Smooth muscle cell (in vitro differentiated cells): ENCODE results near the gene GPC6. TPM values are rescaled to one million over a fixed set of nuclear protein-coding genes. Genes with fewer than 3 reads are reported as not detected.
A peak's percentile ranks its signal among the peaks of the same experiment; 100 is the strongest.

Source experiments
- DNase-seq: peaks from one replicate; lab custom pipeline; 2025; ENCODE audit not compliant: unreplicated experiment; lab: John Stamatoyannopoulos, UW
- H2AFZ ChIP-seq: fragments of 200-600 bp; sonication (generic); 2 replicates; pipeline ENCODE4 v1.6.0; 2016; ENCODE audit warnings: antibody characterized with exemption, low read depth, mild to moderate bottlenecking
- H3F3A ChIP-seq: fragments of 200-600 bp; sonication (generic); 2 replicates; pipeline ENCODE4 v1.6.0; 2017; ENCODE audit warnings: antibody characterized with exemption, low read depth
- H3K27ac ChIP-seq: fragments of 200-600 bp; sonication (generic); 2 replicates; pipeline ENCODE4 v1.5.1; 2016; ENCODE audit warnings: low read depth, mild to moderate bottlenecking
- H3K27me3 ChIP-seq: fragments of 200-600 bp; sonication (generic); 2 replicates; pipeline ENCODE4 v1.6.1; 2016; ENCODE audit warnings: low read depth, mild to moderate bottlenecking
- H3K36me3 ChIP-seq: fragments of 200-600 bp; sonication (generic); 2 replicates; pipeline ENCODE4 v1.5.1; 2016; ENCODE audit warnings: low read depth
- H3K4me1 ChIP-seq: fragments of 200-600 bp; sonication (generic); 2 replicates; pipeline ENCODE4 v1.5.1; 2016; ENCODE audit warnings: low read depth
- H3K4me2 ChIP-seq: fragments of 200-600 bp; sonication (generic); 2 replicates; pipeline ENCODE4 v1.6.0; 2016; ENCODE audit warnings: mild to moderate bottlenecking
- H3K4me3 ChIP-seq: fragments of 200-600 bp; sonication (generic); 2 replicates; pipeline ENCODE4 v1.5.1; 2016; ENCODE audit warnings: mild to moderate bottlenecking
- H3K79me2 ChIP-seq: fragments of 200-600 bp; sonication (generic); 2 replicates; pipeline ENCODE4 v1.6.0; 2016; ENCODE audit warnings: low read depth, mild to moderate bottlenecking
- H3K9ac ChIP-seq: fragments of 200-600 bp; sonication (generic); 2 replicates; pipeline ENCODE4 v1.6.0; 2016; ENCODE audit warnings: low read depth
- H3K9me3 ChIP-seq: fragments of 200-600 bp; sonication (generic); replicated peaks from 2 replicates; pipeline ENCODE4 v1.5.1; 2016; ENCODE audit warnings: low read depth
- H4K20me1 ChIP-seq: fragments of 200-600 bp; sonication (generic); 2 replicates; pipeline ENCODE4 v1.6.0; 2016; ENCODE audit warnings: low read depth
- CTCF ChIP-seq: fragments of 200-600 bp; sonication (generic); IDR thresholded peaks from 2 replicates; pipeline ENCODE4 v1.5.1; 2017; ENCODE audit warnings: borderline replicate concordance, mild to moderate bottlenecking, antibody characterized with exemption; ENCODE audit not compliant: insufficient read depth, poor library complexity, severe bottlenecking
- WGBS: methylation state at CpG from one replicate; pipeline ENCODE4 v1.1.7; 2016; ENCODE audit warnings: low lambda C conversion rate; 5-methylcytosine and 5-hydroxymethylcytosine counted together
- polyA plus RNA-seq: library from polyadenylated mRNA; unstranded; fragments of >200 nt; fragmentation: Nextera tagmentation; extraction: Ambion mirVana; gene quantifications from 2 replicates; pipeline ENCODE4 v1.2.1, GENCODE V29; 2016
- total RNA-seq: library from RNA; depleted of rRNA; stranded (reverse); fragments of >200 nt; gene quantifications from 2 replicates; pipeline ENCODE4 v1.2.3, GENCODE V29; 2014

Gene GPC6
- total and polyA plus RNA-seq, 2 experiments from 2014 or later = 19.7 to 68.5 TPM

GRCh38 chr13:94322925-94323763 lies 1096.5 kb downstream of the GPC6 start:
- WGBS = 71% methylated on average over 6 of the region's 6 CpGs
- TF ChIP-seq CTCF = no peak
- H3K4me1 ChIP-seq = peaks cover 25% of the 10 kb centered on the region

GRCh38 chr13:94323764-94324758 lies 1097.5 kb downstream of the GPC6 start:
- Histone ChIP-seq H3K4me2 (peak overlapping the region; percentile 65), H3K36me3 (no peaks in the 10 kb centered on the region), H3F3A (peaks cover 15% of the 10 kb centered on the region), H4K20me1 (no peaks in the 10 kb centered on the region), H3K9me3 (no peaks in the 10 kb centered on the region), H3K9ac (no peak overlapping the region), H3K4me1 (peaks cover 25% of the 10 kb centered on the region), H3K4me3 (no peak overlapping the region), H3K27ac (peak overlapping the region; percentile 84), H3K79me2 (no peaks in the 10 kb centered on the region), H2AFZ (no peak overlapping the region), H3K27me3 (no peaks in the 10 kb centered on the region)
- no peak for TF ChIP-seq CTCF
- DNase-seq = no peak
- 48% methylated on average over 10 of the region's 10 CpGs for WGBS

More at GRCh38 chr13:94322925-94323763, 1096.5 kb downstream of the GPC6 start:
- H3K27ac ChIP-seq = peak overlapping the region; percentile 84
- no peak overlapping the region for H2AFZ ChIP-seq
- H3K27me3 ChIP-seq = no peaks in the 10 kb centered on the region
- H3K9me3 ChIP-seq = no peaks in the 10 kb centered on the region
- no peaks in the 10 kb centered on the region for H3K79me2 ChIP-seq
- DNase-seq = no peak
- no peak overlapping the region for H3K4me3 ChIP-seq
- no peaks in the 10 kb centered on the region for H3K36me3 ChIP-seq
- H3K4me2 ChIP-seq = peak overlapping the region; percentile 65
- H3F3A ChIP-seq = peaks cover 15% of the 10 kb centered on the region
- H3K9ac ChIP-seq = no peak overlapping the region
- no peaks in the 10 kb centered on the region for H4K20me1 ChIP-seq

GRCh38 chr13:94324767-94325540 lies 1098.3 kb downstream of the GPC6 start:
- Histone ChIP-seq H3K79me2 (no peaks in the 10 kb centered on the region), H3K27me3 (no peaks in the 10 kb centered on the region), H3K4me3 (no peak overlapping the region), H3K4me2 (peak overlapping the region; percentile 65), H3K36me3 (no peaks in the 10 kb centered on the region), H2AFZ (no peak overlapping the region), H3K27ac (peak overlapping the region; percentile 84), H3K9ac (peak overlapping the region; percentile 24), H3K9me3 (no peaks in the 10 kb centered on the region), H4K20me1 (no peaks in the 10 kb centered on the region), H3K4me1 (peaks cover 25% of the 10 kb centered on the region), H3F3A (peaks cover 15% of the 10 kb centered on the region)
- TF ChIP-seq CTCF = no peak
- DNase-seq = no peak
- WGBS = 35% methylated on average over 14 of the region's 14 CpGs
